HG02943 (cell line): ENCODE results near the gene PFDN2.

Source experiments
- ATAC-seq: cut with Tn5 transposase; IDR thresholded peaks from one replicate; pipeline ENCODE4 v1.9.1; 2021; ENCODE audit warnings: mild to moderate bottlenecking, low read depth, moderate library complexity; ENCODE audit not compliant: unreplicated experiment

Gene PFDN2

DNA sequence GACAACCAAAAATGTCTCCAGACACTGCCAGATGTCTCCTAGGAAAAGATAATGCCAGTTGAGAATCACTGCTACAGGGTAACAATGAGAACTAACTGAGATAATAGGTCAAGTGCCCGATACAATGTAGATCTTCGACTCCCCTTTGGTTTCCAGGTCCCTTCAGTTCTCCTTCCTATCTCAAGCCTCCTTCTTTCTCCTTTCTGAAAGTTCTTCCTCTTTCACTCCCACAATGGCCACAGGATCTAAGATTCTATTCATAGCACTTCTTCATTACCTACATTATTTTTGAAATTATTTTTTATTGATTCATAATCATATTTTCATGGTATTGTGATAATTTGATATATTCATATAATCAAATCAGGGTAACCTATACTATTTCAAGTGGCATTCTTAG, 6.3 kb downstream of the PFDN2 start:
- ATAC-seq: no peak

DNA sequence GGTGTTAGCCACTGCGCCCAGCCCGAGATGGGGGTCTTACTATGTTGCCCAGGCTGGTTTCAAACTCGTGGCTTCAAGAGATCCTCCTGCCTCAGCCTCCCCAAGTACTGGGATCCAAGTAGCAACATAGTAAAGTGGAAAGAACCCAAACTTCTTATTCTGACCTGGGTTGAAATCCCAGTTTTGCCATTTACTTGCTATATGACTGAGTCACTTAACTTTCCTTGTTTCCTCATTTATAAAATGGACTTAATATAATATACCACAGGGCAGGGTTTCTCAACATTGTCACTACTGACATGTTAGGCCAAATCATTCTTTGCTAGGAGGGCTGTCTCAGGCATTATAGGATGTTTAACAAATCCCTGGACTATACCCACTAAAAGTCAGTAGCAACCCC, 6.7 kb downstream of the PFDN2 start:
- no peak for ATAC-seq

DNA sequence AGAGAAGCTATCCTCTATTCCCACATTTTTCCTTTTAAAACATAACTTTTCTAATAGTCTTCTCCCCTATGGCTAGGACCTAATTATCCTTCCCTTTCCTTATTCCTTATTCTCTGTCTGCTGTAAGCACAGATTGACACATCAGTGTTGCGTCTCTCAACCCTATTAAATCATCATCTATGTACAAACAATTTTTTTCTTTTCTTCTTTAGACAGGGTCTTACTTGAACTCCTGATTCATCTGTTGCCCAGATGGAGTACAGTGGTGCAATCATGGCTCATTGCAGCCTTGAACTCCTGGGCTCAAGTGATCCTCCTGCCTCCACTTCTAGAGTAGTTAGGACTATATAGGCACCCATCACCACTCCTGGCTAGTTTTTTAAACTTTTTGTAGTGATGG, 11.4 kb downstream of the PFDN2 start:
- no peak for ATAC-seq

DNA sequence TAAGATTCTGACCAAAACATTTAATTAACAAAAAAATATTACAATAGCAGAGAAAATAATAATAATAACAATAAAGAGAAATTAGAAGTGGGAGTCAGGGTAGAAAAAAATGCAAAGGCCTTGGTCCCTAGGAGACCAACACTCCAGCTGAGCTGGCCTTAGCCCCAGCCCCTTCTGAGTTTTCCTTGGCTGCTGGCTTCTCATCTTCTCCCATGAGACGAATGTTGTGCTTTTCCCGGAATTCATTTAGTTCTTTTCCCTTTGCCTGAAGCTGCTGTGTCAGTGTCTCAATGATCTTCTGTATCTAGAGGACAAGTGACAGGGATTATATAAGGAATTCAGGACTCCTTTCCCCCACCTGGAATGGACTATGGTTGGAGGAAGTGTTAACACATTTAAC, 17.3 kb downstream of the PFDN2 start:
- no peak for ATAC-seq

DNA sequence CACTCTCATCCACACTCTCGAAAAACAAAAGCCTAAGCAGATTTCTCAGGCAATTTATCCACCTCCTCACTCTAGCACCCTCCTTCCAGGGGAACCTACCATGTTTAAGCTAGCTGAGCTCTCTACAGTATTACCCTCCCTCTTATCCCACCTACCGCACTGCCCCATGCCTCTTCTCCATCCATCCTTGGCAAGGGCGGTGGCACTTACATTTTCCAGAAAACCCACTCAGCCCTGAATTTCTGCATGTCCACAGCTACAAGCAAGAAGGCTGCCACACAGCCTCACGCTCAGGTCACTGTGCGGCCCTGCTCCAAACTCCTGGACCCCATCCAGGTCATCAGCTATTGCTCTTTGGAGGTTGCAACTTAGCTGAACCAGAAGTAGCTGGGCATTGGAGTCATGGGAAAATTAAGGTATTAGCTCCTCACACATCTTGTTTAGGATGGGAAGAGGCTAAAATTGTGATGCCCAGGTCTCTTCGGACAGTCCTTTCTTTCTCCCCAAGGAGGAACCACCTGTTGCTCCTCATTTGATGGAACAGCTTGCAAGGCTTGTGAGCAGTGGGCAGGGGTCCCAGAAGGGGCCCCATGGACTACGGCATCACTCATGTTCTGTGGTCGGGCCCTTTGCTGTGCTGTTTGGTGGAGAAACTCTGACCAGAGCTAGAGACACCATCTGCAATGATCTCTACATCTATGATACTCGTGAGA, 18.6 kb downstream of the PFDN2 start:
- ATAC-seq: no peak

DNA sequence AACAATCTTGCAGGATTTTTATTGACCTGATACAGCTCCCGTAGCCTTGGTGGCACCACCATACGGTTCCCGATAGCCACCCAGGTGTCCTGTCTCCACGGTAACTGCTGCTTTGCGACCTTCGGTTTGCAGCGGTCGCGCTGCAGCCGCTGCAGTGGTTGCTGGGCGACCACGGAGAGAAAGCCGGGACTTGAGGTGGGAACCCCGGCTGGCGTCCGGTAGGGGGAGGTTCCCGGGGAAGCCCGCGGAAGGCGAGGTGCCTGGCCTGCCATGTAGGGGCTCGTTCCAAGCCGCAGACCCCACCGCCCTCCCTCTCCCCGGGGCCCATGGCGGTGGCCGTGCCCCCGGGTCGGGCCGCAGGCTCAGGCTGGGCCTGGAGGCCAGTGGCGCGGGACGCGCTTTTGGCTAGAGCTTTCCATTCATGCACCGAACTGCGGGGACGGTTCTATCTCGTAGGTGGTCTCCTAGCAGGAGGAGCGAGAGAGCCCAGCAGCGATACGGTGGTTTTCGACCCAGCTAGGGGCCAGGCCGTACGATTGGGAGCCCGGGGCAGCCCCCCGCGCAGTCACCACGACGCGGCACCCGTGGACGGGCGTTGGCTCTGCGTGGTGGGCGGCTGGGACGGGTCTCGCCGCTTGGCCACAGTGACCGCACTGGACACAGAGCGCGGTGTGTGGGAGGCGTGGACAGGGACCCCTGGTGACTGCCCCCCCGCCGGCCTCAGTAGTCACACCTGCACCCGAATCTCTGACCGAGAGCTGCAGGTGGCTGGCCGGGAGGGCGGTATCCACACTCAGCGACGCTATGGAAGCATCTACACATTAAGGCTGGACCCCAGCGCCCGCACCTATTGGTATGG, 19.4 kb downstream of the PFDN2 start, which contains the start of gene KLHDC9:
Gene KLHDC9, plus strand, starts transcription at position 152 of the 859 bp plus-strand sequence. Its CDS starts 175 bp downstream, at position 327.
- ATAC-seq: peak; percentile 52

DNA sequence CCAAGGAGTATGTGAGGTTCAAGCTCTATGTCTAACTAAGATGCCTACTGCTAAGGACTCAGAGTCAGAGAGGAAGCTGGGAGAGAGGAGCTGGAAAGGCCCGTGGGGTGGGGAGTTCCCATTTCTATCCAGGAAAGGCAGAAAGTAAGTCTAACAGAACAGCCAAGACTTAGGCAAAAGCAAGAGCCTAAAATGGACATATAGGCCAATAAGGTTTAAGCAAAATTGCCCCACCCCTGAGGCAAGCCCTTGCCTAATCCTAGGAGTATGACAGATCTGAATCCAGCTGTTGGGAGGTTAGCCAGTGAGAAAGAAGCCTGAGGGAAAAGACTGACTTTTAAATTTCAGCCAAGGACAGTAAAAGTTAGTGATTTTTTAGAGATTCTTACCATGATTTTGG, 21.3 kb downstream of the PFDN2 start:
- no peak for ATAC-seq

DNA sequence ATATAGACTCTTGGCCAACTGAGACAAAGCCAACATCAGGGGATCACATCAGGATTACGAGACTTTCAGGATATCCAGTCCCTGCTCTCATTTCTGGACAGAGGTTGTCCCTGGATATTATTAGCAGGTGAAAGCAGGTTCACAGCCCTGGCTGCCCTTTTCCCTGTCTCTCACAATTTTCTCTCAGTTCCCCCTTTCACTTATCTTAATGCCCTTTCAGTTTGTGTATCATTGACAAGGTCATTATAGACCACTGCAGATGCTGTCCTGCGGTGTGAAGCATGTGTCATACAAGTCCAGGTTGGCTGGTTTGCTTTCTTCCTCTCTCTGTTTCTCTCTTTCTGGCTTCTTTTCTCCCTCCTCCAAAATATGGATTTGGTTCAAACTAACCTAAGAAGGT, 21.8 kb downstream of the PFDN2 start:
- no peak for ATAC-seq

DNA sequence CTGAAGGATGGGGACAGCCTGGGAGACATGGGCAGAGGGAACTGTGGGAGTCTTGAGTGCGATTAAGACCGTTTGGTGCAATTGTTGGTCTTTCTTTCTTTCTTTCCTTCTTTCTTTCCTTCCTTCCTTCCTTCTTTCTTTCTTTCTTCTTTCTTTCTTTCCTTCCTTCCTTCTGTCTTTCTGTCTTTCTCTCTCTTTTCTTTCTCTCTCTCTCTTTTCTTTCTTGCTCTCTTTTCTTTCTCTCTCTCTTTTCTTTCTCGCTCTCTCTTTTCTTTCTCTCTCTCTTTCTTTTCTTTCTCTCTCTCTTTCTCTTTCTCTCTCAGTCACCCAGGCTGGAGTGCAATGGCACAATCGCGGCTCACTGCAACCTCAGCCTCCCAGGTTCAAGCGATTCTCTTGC, 22.6 kb downstream of the PFDN2 start:
- no peak for ATAC-seq

DNA sequence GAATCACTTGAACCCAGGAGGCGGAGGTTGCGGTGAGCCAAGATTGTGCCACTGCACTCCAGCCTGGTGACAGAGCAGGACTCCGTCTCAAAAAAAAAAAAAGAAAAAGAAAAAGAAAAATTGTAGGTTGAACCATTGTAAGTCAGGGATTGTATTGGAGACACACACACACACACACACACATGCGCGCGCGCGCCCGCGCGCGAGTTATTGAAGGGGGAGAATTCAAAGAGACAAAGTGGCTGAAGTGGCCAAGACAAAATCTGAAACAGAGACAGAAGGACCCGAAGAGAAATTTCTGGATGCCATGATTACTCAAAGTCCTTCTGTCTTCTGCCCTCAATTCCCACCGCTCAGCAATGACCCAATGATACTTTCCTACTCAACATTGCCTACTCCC, 23.4 kb downstream of the PFDN2 start:
- no peak for ATAC-seq

DNA sequence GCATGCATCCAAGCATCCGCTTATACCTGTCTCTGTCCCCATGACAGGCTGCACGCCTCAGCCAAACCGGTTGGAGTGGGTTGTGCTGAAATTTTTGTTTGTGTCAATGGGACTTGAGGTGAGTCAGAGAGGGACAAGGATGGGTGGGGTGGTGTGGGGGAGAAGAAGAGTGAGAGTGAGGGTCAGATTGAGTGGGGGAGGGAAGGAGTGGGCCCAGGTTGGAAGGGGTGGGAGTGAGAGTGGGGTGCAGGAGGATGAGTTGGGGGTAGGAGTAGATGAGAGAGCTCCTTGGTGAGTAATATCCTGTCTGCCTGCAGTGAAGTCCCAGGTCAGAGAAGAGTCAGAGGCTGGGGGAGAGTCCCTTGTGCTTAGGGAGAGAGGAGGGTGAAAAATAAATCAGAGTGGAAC, 25.2 kb downstream of the PFDN2 start:
- no peak for ATAC-seq

DNA sequence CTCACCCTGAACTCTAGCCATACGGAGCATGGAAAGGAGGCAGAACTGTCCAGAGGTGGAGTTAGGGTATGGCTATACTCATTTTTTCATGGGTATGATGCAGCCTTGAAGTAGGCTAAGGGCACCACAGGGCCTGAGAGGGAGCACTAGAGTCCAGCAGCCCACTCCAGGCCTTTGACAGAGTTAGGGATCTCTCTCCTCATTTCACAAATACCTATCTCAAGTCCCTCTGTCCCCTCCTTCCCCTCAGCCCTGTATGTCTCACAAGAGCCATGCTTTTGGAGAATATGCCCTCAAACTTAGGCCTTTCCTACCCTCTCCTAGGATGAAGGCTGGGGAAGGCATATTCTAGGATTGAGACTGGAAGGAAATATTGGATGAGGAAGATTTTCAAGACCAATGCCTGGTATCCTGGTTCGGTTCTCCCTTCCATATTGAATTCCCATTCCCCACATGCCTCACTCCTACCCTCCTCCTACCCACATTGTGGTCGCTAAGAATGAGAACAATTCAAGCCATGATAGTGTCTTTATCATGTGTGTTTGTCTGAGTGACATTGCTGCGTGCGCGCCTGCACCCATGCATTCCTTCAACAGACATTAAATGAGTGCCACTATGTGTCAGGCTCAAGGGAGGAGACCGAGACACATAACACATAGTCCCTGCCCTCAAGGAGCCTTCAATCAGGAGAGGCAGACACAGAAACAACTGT, 25.9 kb downstream of the PFDN2 start:
- no peak for ATAC-seq

DNA sequence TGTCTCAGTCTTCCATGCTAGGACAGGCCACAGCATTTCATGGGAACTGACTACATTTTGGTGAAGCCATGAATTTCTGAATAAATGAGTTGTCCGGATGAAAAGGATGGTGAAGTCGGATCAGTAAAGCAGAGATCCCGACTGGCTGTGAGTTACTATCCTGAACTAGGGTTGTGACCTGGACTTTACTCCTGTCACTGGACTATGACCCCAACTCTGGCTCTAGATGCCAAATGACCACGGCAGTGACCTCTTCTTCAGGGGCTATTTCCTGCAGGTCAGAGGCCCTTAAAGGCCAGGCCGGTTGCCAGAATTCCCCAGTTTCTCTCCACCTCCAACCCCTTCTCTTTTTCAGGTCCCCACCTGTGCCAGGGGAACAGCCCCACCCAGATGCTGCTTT, 26.7 kb downstream of the PFDN2 start:
- no peak for ATAC-seq

DNA sequence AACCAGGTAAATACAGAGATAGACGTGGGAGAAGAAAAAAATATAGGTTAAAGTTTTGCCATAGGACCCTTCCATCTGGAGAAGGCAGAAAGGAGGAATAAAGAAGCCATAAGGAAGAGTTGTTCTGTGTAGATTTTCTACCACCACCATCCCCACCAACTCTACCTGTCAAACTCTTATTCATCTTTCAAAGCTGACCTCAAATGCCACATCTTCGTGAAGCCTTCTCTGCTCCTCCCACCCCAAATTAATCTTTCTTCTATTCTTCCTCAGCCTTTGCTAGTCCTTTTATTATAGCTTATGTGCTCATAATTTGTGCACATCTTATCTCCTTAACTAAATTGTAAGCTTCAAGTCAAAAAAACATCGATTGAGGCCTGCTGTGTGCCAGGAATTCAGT, 27.2 kb downstream of the PFDN2 start:
- no peak for ATAC-seq

DNA sequence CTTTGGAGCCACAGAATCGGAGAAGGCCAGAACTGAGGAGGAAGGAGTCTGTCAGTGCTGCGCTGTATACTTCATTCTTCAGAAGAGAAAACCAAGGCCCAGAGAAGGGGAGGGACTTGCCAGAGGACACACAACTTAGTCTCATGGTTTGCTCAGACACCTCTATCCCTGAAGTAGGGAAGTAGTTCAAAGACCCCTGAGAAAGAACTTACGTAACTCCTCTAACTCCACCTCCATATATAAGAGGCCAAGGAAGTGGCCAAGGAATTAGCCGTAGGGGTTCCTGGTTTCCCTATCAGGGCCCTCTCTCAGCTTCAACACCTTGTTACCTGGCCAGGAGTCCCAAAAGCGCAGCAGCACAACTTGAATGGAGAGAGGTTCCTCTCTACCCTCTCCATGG, 27.9 kb downstream of the PFDN2 start:
- ATAC-seq: no peak

DNA sequence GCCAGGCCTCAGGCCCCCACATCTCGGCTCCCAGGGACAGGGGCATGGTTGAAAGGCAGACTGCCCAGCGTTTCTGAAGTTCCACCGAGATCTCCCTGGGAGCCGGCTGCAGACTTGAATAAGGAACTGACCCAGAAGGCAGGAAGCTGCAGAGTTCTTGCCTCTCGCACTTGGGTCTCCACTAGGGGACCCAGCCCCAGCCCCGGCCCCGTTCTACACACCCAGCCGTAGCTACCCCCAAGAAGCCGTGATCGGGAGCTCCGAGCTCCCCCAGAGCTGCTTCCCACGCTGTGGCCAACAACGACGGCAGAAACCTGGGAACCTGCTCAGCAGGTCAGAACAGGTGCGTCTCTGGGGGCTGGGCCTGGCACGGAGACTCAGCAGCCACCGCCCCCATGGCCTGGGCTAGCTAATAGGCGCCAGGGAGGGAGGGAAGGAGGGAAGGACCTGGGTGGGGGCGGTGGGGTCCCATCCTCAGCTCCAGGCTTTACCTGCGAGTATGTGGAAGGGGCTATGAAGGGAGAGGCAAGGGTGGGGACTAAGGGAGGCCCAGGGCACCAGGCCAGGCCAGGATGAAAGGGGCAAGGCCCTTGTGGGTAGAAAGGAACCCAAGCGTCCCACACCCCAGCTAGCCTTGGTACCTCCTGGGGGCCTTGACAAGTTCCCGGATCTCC, 28.4 kb downstream of the PFDN2 start, which contains the start of gene NECTIN4:
Gene NECTIN4, minus strand, starts transcription at position 308 of the 674 bp plus-strand sequence. Its CDS starts 262 bp downstream, at position 46.
- no peak for ATAC-seq

DNA sequence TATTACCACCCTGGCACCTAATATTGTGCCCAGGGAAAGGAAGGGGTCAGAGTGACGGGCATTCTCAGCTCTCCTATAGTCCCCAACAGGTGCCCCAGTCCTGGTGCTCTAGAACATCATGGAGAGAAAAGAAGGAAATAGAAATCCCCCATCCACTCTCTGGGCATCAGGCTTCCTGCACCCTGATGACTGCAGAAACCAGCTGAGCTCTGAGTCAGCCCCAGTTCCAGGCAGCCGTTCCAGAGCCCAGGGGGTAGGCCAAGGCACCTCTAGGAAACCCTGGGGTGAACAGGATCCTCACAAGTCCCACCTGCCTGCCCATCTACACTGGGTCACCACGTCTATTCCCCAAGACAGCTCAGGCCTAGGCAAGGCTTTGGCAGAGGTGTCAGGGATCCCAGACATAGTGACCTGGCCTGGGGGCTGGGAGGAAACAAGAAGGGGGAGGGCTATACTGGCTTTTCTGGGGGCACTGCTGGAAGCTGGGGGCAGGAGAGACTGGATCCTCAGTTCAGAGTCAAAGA, 29.2 kb downstream of the PFDN2 start:
- ATAC-seq: no peak

DNA sequence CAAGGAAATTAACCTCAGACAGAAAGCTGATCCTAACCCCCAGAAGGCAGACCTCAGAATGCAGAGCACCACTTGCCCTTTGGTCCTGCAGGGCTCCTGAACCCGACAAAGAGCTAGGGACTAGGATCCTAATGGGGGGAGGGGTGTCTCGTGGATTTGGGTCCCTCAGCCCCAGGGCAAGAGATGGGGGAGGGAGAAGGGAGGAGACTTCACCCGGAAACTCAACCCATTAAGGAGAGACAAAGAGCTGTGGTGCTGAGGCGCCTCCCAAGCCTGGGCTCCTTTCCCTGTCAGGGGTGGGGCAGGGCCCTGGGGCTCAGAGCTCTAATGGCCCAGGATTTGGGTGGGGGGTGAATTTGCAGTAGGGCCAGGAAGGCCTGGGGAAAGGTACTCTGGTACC, 31.4 kb downstream of the PFDN2 start:
- no peak for ATAC-seq

DNA sequence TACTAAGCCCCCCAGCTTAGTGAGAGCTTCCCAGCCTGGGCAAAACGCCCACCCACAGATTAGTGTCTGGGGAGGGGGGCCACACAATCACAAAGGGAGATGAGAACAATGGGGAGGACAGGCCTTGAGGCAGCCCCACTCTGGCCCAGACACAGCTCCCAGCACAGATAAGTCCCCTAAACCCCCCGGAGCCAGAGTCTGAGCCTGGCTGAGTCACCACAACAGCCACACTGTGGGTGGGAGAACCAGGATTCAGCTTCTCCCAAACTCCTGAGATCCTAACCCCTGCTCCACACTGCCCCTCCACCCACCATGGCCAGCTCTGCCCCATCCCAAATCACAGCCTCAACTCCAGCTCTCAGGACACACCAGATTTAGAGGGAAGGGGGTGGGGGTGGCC, 32.7 kb downstream of the PFDN2 start:
- ATAC-seq: no peak

DNA sequence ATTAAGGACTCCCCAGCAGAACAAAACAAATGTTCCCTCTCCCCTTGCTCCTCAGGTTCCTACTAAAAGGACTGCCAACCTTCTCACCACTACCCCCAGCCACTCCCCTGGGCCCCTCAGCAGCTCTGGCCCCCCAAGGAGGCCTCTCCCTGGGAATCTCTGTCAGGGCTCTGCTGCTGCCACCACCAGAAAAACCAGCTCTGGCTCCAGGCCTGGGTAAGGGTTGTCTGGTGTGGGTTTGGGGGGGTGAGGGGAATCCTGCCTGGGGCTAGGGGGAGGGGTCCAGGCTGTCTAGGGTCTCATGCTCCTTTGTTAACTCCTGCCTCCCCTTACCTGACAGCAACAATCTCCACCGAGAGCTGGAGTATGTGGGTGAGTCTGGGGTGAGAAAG, 33.2 kb downstream of the PFDN2 start:
- ATAC-seq: no peak
